Astrocyte of the cerebellum (primary cell): ENCODE data around the gene DOLK.

Source experiments
- DNase-seq: peaks from one replicate; pipeline ENCODE4 v3.0.0-alpha.2; 2011; ENCODE audit warnings: low read depth
- H3K4me3 ChIP-seq: 2 replicates; pipeline ENCODE4 v1.5.1; 2011; ENCODE audit warnings: mild to moderate bottlenecking, low read depth, low read length, moderate library complexity
- in situ Hi-C: cut with HindIII; loops from 2 replicates; pipeline ENCODE4 v1.10.0; 2017; ENCODE audit warnings: low sequenced_read_pairs
- TF ChIP-seq, protein P1 (sequence below): IDR thresholded peaks from 2 replicates; pipeline ENCODE4 v1.5.1; 2012; ENCODE audit warnings: low read length, low read depth, moderate library complexity, mild to moderate bottlenecking; ENCODE audit errors: missing control alignments

DOLK gene

GRCh38 chr9:128901822-128902221 lies 45.6 kb downstream of the DOLK start:
- in situ Hi-C loops, result no loop called here
- TF ChIP-seq, protein P1, sequence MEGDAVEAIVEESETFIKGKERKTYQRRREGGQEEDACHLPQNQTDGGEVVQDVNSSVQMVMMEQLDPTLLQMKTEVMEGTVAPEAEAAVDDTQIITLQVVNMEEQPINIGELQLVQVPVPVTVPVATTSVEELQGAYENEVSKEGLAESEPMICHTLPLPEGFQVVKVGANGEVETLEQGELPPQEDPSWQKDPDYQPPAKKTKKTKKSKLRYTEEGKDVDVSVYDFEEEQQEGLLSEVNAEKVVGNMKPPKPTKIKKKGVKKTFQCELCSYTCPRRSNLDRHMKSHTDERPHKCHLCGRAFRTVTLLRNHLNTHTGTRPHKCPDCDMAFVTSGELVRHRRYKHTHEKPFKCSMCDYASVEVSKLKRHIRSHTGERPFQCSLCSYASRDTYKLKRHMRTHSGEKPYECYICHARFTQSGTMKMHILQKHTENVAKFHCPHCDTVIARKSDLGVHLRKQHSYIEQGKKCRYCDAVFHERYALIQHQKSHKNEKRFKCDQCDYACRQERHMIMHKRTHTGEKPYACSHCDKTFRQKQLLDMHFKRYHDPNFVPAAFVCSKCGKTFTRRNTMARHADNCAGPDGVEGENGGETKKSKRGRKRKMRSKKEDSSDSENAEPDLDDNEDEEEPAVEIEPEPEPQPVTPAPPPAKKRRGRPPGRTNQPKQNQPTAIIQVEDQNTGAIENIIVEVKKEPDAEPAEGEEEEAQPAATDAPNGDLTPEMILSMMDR, result no peak
- no peak for DNase-seq
- H3K4me3 ChIP-seq, result no peak overlapping the region

GRCh38 chr9:128901379-128901778 lies 46.0 kb downstream of the DOLK start:
- H3K4me3 ChIP-seq, result no peak overlapping the region
- no peak for DNase-seq
- TF ChIP-seq, protein P1, result no peak
- in situ Hi-C loops, result no loop called here

- no peak for DNase-seq
- H3K4me3 ChIP-seq, result no peak overlapping the region
These were observed 47.7 kb downstream of the DOLK start for GRCh38 chr9:128899566-128900322.

GRCh38 chr9:128898845-128899565 lies 48.4 kb downstream of the DOLK start:
- in situ Hi-C loops, result no loop called here
- no peak overlapping the region for H3K4me3 ChIP-seq
- TF ChIP-seq, protein P1, result no peak
- no peak for DNase-seq

More at GRCh38 chr9:128899566-128900322, 47.7 kb downstream of the DOLK start:
- TF ChIP-seq, protein P1, result no peak
- in situ Hi-C loops, result no loop called here

GRCh38 chr9:128898382-128898781 lies 49.0 kb downstream of the DOLK start:
- H3K4me3 ChIP-seq, result no peak overlapping the region
- in situ Hi-C loops, result no loop called here
- TF ChIP-seq, protein P1, result no peak
- DNase-seq, result no peak

DNA sequence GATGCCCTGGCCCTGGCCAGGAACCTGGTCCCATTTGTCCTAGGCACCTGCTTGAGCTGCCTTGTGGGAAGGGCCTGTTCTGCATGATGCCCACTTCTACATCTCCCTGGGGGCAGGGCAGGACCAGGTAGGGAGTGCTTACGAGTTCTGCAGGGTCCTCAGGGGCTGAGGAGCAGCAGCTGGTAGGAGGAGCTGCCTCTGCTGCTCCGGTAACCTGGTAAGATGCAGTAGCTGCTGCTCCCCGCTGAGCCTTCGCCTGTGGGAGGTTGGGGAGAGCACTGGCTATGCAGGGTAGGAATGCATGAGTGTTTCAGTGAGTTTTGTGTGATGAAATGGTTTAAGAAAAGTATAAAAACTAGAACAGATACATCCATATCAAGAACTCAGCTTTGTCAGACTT lies 51.8 kb downstream of the DOLK start:
- no peak overlapping the region for H3K4me3 ChIP-seq
- in situ Hi-C loops, result no loop called here
- TF ChIP-seq, protein P1, result peak; percentile 10
- peak; percentile 32 for DNase-seq
